ENCODE measurements around the gene STAB1.
"Not testable (repeated sequence)": the region's sequence is repeated elsewhere in the genome, so short reads cannot be mapped to it uniquely, and the experiment has no call there.

The STAB1 gene

GRCh38 chr3:52523386-52524257 lies 28.5 kb downstream of the STAB1 start:
- Histone ChIP-seq H3K36me3 (ENCODE audit: control insufficient read depth in 1 of 2, insufficient read depth in 2 of 2, low read length in 2 of 2) (peaks cover 4 to 9% of the 10 kb centered on the region in 2 donors), H3K4me1 (ENCODE audit: control insufficient read depth in 1 of 2, insufficient read depth in 2 of 2, low read length in 2 of 2) (no peaks in the 10 kb centered on the region), H3K4me3 (ENCODE audit: low read depth in 1 of 2, low read length in 2 of 2) (no peak overlapping the region), H3K27me3 (ENCODE audit: low read depth, low read length) (no peaks in the 10 kb centered on the region), H3K27ac (ENCODE audit: low read length) (no peak overlapping the region), H3K9me3 (ENCODE audit: control insufficient read depth in 1 of 2, low read length in 2 of 2) (no peaks in the 10 kb centered on the region)

DNA sequence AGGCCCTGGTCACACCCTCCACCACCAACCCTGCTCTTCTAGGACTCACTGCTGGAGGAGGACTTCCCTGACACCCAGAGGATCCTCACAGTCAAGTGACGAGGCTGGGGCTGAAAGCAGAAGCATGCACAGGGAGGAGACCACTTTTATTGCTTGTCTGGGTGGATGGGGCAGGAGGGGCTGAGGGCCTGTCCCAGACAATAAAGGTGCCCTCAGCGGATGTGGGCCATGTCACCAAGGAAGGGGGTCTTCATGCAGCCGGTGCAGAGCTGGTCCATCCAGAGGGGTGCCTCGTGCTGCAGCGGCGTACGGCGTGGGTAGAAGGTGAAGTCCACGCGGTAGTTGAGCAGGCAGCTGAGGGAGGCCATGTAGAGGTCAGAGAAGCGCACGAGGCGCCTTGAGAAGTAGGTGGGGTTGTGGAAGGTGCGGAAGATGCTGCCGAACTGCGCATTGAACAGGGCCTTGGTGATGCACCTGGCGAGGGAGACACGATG lies 29.2 kb downstream of the STAB1 start:
- no peaks in the 10 kb centered on the region for H3K4me1 ChIP-seq (ENCODE audit: control insufficient read depth in 1 of 2, insufficient read depth in 2 of 2, low read length in 2 of 2)
- H3K27ac ChIP-seq (ENCODE audit: low read length), result no peak overlapping the region
- H3K4me3 ChIP-seq (ENCODE audit: low read depth in 1 of 2, low read length in 2 of 2), result no peak overlapping the region
- H3K36me3 ChIP-seq (ENCODE audit: control insufficient read depth in 1 of 2, insufficient read depth in 2 of 2, low read length in 2 of 2), result peaks cover 4 to 9% of the 10 kb centered on the region in 2 donors
- H3K9me3 ChIP-seq (ENCODE audit: control insufficient read depth in 1 of 2, low read length in 2 of 2), result no peaks in the 10 kb centered on the region
- no peaks in the 10 kb centered on the region for H3K27me3 ChIP-seq (ENCODE audit: low read depth, low read length)

GRCh38 chr3:52524752-52525679 lies 29.9 kb downstream of the STAB1 start:
- Histone ChIP-seq H3K9me3 (ENCODE audit: control insufficient read depth in 1 of 2, low read length in 2 of 2) (no peaks in the 10 kb centered on the region), H3K4me1 (ENCODE audit: control insufficient read depth in 1 of 2, insufficient read depth in 2 of 2, low read length in 2 of 2) (no peaks in the 10 kb centered on the region)

DNA sequence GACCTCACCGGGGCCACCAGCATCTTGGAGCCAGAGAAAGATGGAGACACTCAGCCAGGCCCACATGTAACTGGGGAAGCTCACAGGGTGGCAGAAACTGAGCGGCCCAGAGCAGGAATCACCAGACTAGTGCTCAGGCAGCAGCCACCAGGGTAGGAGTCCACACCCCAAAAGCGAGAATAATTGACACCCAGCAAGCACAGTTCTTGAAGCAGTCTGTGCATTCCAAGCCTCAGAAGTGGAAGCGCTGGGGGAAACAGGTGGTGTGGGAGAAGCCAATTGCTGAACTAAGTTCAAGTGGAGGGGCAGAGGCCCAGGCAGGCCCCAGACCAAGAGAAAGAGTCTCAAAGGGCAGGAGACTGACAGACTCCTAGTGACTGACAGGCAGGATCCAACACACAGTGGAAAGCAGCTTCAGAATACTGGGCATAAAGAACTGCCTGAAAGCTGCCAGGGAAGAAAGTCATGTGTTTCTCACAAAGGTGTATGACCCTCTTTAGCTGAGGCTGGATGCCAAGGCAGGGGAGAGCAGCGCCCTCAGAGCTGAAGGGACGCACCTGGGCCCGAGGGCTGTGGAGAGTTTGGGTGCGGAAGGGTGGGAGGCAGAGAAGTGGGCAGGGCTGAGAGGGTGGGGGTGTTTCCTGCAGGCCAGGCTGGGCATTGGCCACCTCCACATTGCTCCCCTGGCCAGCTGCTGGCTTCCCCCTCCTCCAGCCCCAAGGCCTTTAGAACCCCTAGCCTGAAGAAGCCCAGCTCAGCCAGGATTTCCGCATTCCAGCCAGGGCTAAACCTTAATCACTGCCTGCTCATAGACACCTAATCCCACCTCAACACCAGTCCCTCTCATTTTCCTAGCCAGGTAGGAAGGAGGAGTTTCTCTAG lies 30.8 kb downstream of the STAB1 start:
- no peak overlapping the region for H3K4me3 ChIP-seq (ENCODE audit: low read depth in 1 of 2, low read length in 2 of 2)
- peaks cover 0 to 9% of the 10 kb centered on the region in 2 donors for H3K36me3 ChIP-seq (ENCODE audit: control insufficient read depth in 1 of 2, insufficient read depth in 2 of 2, low read length in 2 of 2)
- no peaks in the 10 kb centered on the region for H3K27me3 ChIP-seq (ENCODE audit: low read depth, low read length)
- H3K27ac ChIP-seq (ENCODE audit: low read length), result no peak overlapping the region
- H3K9me3 ChIP-seq (ENCODE audit: control insufficient read depth in 1 of 2, low read length in 2 of 2), result no peaks in the 10 kb centered on the region
- H3K4me1 ChIP-seq (ENCODE audit: control insufficient read depth in 1 of 2, insufficient read depth in 2 of 2, low read length in 2 of 2), result no peaks in the 10 kb centered on the region

More at GRCh38 chr3:52524752-52525679, 29.9 kb downstream of the STAB1 start:
- Histone ChIP-seq H3K27me3 (ENCODE audit: low read depth, low read length) (no peaks in the 10 kb centered on the region), H3K27ac (ENCODE audit: low read length) (no peak overlapping the region), H3K36me3 (ENCODE audit: control insufficient read depth in 1 of 2, insufficient read depth in 2 of 2, low read length in 2 of 2) (peaks cover 0 to 9% of the 10 kb centered on the region in 2 donors), H3K4me3 (ENCODE audit: low read depth in 1 of 2, low read length in 2 of 2) (no peak overlapping the region)

- H3K4me1 ChIP-seq (ENCODE audit: control insufficient read depth in 1 of 2, insufficient read depth in 2 of 2, low read length in 2 of 2); H3K36me3 ChIP-seq (ENCODE audit: control insufficient read depth in 1 of 2, insufficient read depth in 2 of 2, low read length in 2 of 2); H3K27ac ChIP-seq (ENCODE audit: low read length); H3K27me3 ChIP-seq (ENCODE audit: low read depth, low read length); H3K4me3 ChIP-seq (ENCODE audit: low read depth in 1 of 2, low read length in 2 of 2); H3K9me3 ChIP-seq (ENCODE audit: control insufficient read depth in 1 of 2, low read length in 2 of 2): not testable (repeated sequence)
Measured at GRCh38 chr3:52526671-52527038, 31.5 kb downstream of the STAB1 start.

DNA sequence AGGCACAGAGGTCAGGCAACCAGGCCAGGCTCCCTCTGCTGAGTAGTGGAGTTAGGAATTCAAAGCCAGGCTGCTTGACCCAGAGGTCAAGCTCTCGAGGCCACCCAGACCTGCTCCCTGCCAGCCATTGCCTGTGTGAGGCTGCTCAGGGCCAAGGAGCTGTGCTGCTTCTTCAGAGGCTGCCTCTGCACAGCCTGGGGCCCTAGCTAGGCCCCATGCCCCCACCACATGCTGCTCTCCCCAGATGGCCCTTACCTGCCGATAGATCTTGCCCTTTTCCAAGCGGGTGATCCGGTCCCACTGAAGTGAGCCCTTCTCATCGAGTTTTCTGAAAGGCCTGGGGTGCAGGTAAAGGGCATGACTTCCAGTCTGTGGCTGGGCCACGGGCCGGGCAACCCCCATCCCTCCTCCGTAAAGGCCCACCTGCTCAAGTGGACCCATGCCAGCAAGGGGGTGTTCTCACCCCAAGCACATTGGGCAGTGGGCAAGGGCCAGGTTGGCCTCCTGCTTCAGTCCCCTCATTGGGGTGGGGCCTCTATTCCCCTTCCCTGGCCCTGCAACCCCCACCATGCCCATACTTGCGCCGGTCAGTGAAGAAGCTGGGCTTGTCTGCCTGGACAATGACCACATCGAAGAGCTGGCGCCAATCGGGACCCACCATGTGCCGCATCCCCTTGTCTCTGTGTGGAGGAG lies 32.0 kb downstream of the STAB1 start:
- H3K4me3 ChIP-seq (ENCODE audit: low read depth in 1 of 2, low read length in 2 of 2), result no peak overlapping the region
- H3K27ac ChIP-seq (ENCODE audit: low read length), result no peak overlapping the region
- peaks cover 0 to 9% of the 10 kb centered on the region in 2 donors for H3K36me3 ChIP-seq (ENCODE audit: control insufficient read depth in 1 of 2, insufficient read depth in 2 of 2, low read length in 2 of 2)
- no peaks in the 10 kb centered on the region for H3K9me3 ChIP-seq (ENCODE audit: control insufficient read depth in 1 of 2, low read length in 2 of 2)
- no peaks in the 10 kb centered on the region for H3K27me3 ChIP-seq (ENCODE audit: low read depth, low read length)
- H3K4me1 ChIP-seq (ENCODE audit: control insufficient read depth in 1 of 2, insufficient read depth in 2 of 2, low read length in 2 of 2), result peaks cover 0 to under 1% of the 10 kb centered on the region in 2 donors

DNA sequence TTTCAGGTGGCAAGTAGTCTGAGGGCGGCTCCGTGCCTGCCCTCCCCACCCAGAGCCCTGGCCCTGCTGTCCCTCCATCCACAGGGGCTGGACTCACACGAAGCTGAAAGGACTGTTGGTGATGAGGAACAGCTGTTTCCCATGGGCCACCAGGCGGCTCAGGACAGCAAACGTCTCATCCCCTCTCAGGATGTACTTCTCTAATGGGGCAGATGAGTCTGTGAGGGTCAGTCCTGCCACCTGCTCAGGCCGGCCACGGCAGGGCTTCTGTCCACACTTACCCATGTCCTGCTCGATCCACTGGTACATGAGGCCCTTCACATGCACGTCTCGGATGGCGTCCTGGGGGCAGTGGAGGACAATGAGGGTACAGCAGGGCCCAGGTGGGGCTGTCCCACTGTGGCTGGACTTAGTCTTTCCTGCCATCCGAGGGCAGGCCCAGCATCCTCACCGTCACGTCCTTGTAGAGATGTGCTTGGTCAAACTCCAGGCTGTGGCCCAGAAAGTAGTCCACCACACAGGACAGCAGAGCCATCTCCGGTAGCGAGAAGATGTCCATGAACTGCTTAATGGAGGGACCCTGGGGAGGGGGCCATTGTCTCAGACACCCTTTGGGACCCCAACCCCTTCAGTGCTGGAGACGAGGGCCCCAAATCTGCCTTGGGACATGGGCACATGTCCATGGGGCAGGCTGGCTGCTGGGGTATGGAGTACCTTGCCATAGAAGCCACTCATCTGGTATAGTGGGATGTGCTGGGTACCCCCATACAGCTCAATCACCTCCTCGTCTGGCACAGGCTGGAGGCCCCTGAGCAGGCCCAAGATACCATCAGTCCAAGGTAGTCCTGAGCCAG lies 32.8 kb downstream of the STAB1 start:
- Histone ChIP-seq H3K9me3 (ENCODE audit: control insufficient read depth in 1 of 2, low read length in 2 of 2) (no peaks in the 10 kb centered on the region), H3K4me3 (ENCODE audit: low read depth in 1 of 2, low read length in 2 of 2) (no peak overlapping the region), H3K36me3 (ENCODE audit: control insufficient read depth in 1 of 2, insufficient read depth in 2 of 2, low read length in 2 of 2) (peaks cover 0 to 9% of the 10 kb centered on the region in 2 donors), H3K4me1 (ENCODE audit: control insufficient read depth in 1 of 2, insufficient read depth in 2 of 2, low read length in 2 of 2) (peaks cover 0 to 8% of the 10 kb centered on the region in 2 donors), H3K27me3 (ENCODE audit: low read depth, low read length) (no peaks in the 10 kb centered on the region), H3K27ac (ENCODE audit: low read length) (no peak overlapping the region)

DNA sequence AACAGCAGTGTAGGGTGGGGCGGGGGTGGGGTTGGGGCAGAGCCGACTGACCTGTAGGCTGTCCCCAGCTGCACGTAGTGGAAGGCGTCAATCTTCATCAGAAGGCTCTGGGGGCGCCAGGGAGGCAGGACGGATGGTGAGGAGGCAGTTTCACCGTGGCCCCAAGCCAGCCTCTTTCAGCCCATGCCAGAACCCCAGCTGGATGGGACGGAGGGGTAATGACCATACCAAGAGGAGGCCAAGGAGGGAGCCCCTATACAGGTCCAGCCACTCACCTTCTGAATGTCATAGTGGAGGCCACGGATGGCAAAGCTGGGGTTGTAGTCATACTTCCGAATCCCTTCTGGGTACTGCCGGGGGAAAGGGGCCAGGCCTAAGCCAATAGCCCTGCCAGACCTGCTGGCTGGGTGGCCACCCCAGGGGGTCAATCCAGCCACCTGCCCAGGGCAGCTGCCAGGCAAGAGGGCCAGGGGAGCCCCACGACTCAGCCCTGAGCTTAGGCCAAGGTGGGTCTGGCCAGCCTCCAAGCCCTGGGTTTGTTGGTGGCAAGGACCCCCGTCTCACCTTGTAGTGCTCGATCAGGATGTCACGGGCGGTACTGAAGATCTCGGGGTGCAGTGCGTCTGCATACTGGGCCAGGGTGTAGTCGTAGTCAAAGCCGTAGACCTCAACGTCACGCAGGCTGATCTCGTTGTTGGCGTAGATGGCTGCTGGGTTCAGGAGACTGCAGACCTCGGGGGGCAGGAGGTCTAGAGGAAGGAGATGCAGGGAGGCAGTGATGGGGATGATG lies 33.6 kb downstream of the STAB1 start:
- H3K27me3 ChIP-seq (ENCODE audit: low read depth, low read length), result no peaks in the 10 kb centered on the region
- no peak overlapping the region for H3K27ac ChIP-seq (ENCODE audit: low read length)
- H3K9me3 ChIP-seq (ENCODE audit: control insufficient read depth in 1 of 2, low read length in 2 of 2), result no peaks in the 10 kb centered on the region
- H3K4me3 ChIP-seq (ENCODE audit: low read depth in 1 of 2, low read length in 2 of 2), result no peak overlapping the region
- peaks cover 0 to 9% of the 10 kb centered on the region in 2 donors for H3K36me3 ChIP-seq (ENCODE audit: control insufficient read depth in 1 of 2, insufficient read depth in 2 of 2, low read length in 2 of 2)
- H3K4me1 ChIP-seq (ENCODE audit: control insufficient read depth in 1 of 2, insufficient read depth in 2 of 2, low read length in 2 of 2), result peaks cover 0 to 9% of the 10 kb centered on the region in 2 donors
